ENCODE measurements around the gene CNR2.
"Not testable (repeated sequence)": the region's sequence is repeated elsewhere in the genome, so short reads cannot be mapped to it uniquely, and the experiment has no call there.

CNR2 gene

DNA sequence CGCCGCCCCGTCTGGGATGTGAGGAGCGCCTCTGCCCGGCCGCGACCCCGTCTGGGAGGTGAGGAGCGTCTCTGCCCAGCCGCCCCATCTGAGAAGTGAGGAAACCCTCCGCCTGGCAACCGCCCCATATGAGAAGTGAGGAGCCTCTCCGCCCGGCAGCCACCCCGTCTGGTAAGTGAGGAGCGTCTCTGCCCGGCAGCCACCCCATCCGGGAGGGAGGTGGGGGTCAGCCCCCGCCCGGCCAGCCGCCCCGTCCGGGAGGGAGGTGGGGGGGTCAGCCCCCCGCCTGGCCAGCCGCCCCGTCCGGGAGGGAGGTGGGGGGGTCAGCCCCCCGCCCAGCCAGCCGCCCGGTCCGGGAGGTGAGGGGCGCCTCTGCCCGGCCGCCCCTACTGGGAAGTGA is 60.0 kb downstream of the CNR2 start:
- ATAC-seq, result not testable (repeated sequence)

GRCh38 chr1:23851406-23851805 is 61.8 kb downstream of the CNR2 start:
- ATAC-seq, result not testable (repeated sequence)

DNA sequence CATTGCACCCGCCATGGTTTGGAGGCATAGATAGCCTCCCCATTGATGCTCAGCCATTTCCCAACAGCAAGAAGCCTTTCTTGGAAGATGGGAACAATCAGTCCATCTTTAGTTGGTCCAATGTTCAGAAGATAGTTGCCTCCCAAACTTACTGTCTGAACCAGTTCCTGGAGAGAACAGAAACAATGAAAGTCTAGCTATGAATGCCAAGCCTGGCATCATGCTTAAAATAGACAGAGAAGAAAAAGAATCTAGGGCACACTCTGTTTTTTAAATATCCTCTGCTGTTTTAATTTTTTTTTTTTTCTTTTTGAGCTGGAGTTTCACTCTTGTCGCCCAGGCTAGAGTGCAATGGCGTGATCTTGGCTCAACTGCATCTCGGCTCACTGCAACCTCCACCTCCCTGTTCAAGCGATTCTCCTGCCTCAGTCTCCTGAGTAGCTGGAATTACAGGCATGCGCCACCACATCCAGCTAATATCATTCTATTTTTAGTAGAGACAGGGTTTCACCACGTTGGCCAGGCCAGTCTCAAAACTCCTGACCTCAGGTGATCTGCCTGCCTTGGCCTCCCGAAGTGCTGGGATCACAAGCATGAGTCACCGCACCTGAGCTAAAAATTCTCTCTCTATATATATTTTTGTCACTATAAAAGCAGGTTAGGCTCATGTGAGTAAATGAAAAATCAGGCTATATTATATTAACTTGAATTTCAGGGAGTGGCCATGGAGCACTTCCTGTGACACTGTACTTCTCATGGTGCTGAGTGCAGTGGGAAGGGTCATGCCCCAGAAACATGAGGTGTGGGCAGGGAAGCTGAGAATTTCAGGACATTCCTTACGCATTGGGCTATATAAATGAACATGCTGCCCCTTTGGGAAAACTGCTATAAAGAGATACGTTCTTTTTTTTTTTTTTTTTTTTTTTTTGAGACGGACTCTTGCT is 64.2 kb downstream of the CNR2 start:
- TF ChIP-seq BACH2 (CRISPR knock-in tag; IDR thresholded peaks at IDR 0.05; ENCODE audit: borderline replicate concordance) (no peak), RARB (CRISPR knock-in tag; IDR thresholded peaks at IDR 0.05) (no peak), TOX (CRISPR knock-in tag; IDR thresholded peaks at IDR 0.05; ENCODE audit: borderline replicate concordance) (no peak), CREB5 (CRISPR knock-in tag; IDR thresholded peaks at IDR 0.05; ENCODE audit: low read depth) (no peak), TSHZ2 (CRISPR knock-in tag; IDR thresholded peaks at IDR 0.05) (no peak), ZNF565 (CRISPR knock-in tag; conservative IDR thresholded peaks at IDR 0.05; ENCODE audit: low read depth) (no peak), ZFP3 (CRISPR knock-in tag; IDR thresholded peaks at IDR 0.05) (no peak), ZNF8 (CRISPR knock-in tag; IDR thresholded peaks at IDR 0.05) (no peak), GLIS3 (CRISPR knock-in tag; IDR thresholded peaks at IDR 0.05) (no peak), PATZ1 (CRISPR knock-in tag; IDR thresholded peaks at IDR 0.05; ENCODE audit: borderline replicate concordance) (no peak), CSRNP3 (CRISPR knock-in tag; IDR thresholded peaks at IDR 0.05) (no peak), ESRRG (CRISPR knock-in tag; IDR thresholded peaks at IDR 0.05) (no peak)
- no peak for ATAC-seq

DNA sequence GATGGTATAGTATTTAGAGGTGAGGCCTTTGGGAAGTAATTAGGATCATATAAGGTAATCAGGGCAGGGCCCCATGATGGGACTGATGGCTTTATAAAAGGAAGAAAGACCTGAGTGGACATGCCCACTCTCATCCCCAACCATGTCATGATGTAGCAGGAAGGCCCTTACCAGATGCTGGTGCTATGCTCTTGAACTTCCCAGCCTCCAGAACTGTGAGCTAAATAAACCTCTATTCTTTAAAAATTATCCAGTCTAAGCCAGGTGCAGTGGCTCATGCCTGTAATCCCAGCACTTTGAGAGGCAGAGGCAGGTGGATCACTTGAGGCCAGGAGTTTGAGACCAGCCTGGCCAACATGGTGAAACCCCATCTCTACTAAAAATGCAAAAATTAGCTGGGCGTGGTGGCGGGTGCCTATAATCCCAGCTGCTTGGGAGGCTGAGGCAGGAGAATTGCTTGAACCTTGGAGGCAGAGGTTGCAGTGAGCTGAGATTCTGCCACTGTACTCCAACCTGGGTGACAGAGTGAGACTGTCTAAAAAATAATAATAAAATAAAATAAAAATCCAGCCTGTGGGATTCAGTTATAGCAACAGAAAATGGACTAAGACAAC is 65.6 kb downstream of the CNR2 start:
- not testable (repeated sequence) for ATAC-seq

DNA sequence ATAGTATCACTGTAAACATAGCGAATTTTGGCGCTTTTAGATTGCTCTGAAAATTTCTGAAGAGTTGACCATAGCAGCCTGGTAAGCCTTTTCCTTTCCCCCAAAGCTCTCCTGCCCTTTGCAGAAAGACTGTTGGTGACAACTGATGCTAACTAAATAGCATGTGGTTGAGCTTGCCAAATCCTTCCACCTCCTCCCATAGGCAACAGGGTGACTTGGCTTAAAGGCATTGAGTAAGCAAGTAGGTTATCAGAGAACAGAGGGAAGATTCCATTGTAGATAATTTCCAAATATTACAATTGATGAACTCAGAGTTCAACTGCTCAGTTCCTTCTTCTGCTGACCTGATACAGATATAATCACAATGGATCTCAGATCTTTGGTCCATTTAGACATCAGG is 68.0 kb downstream of the CNR2 start:
- no peak for ATAC-seq
- TF ChIP-seq OSR1 (CRISPR knock-in tag; IDR thresholded peaks at IDR 0.05), result no peak
- TF ChIP-seq CREB5 (CRISPR knock-in tag; IDR thresholded peaks at IDR 0.05; ENCODE audit: low read depth), result no peak
- no peak for TF ChIP-seq CSDC2 (CRISPR knock-in tag; IDR thresholded peaks at IDR 0.05)
- TF ChIP-seq ZFP30 (CRISPR knock-in tag; IDR thresholded peaks at IDR 0.05), result no peak
- TF ChIP-seq ESRRG (CRISPR knock-in tag; IDR thresholded peaks at IDR 0.05), result no peak
- TF ChIP-seq PATZ1 (CRISPR knock-in tag; IDR thresholded peaks at IDR 0.05; ENCODE audit: borderline replicate concordance), result no peak
- TF ChIP-seq ZFP3 (CRISPR knock-in tag; IDR thresholded peaks at IDR 0.05), result no peak
- no peak for TF ChIP-seq TCF4 (CRISPR knock-in tag; IDR thresholded peaks at IDR 0.05; ENCODE audit: borderline replicate concordance)
- no peak for TF ChIP-seq GLIS3 (CRISPR knock-in tag; IDR thresholded peaks at IDR 0.05)
- TF ChIP-seq ZNF565 (CRISPR knock-in tag; conservative IDR thresholded peaks at IDR 0.05; ENCODE audit: low read depth), result no peak
- TF ChIP-seq CSRNP3 (CRISPR knock-in tag; IDR thresholded peaks at IDR 0.05), result no peak
- TF ChIP-seq SNAI2 (CRISPR knock-in tag; IDR thresholded peaks at IDR 0.05), result no peak
- TF ChIP-seq TOX (CRISPR knock-in tag; IDR thresholded peaks at IDR 0.05; ENCODE audit: borderline replicate concordance), result no peak
- TF ChIP-seq ZNF70 (CRISPR knock-in tag; IDR thresholded peaks at IDR 0.05), result no peak
- TF ChIP-seq ARNTL (CRISPR knock-in tag; IDR thresholded peaks at IDR 0.05; ENCODE audit: borderline replicate concordance, low read depth), result no peak

Data from SK-N-SH treated with all-trans-retinoic acid at 6 μM for 48 hours (cell line).